WTC11 (cell line): ENCODE measurements around the gene SNX32.

Experiments
- NFYB ChIP-seq: sonication (generic); formaldehyde crosslinking; conservative IDR thresholded peaks from 2 replicates; pipeline ENCODE4 v1.8.0; 2022; ENCODE audit warnings: low read depth, missing genetic modification reagents
- NR2C2 ChIP-seq: sonication (generic); formaldehyde crosslinking; IDR thresholded peaks from 2 replicates; pipeline ENCODE4 v1.8.0; 2022; ENCODE audit warnings: mild to moderate bottlenecking, missing genetic modification reagents
- TF ChIP-seq, protein P1 (sequence below): fragments of 200-600 bp; IDR thresholded peaks from 2 replicates; pipeline ENCODE4 v1.8.0; 2022; ENCODE audit warnings: antibody characterized with exemption
- TF ChIP-seq, protein P2 (sequence below): sonication (generic); formaldehyde crosslinking; IDR thresholded peaks from 2 replicates; pipeline ENCODE4 v1.8.1; 2023; ENCODE audit warnings: mild to moderate bottlenecking, missing genetic modification reagents, moderate library complexity

DNA sequence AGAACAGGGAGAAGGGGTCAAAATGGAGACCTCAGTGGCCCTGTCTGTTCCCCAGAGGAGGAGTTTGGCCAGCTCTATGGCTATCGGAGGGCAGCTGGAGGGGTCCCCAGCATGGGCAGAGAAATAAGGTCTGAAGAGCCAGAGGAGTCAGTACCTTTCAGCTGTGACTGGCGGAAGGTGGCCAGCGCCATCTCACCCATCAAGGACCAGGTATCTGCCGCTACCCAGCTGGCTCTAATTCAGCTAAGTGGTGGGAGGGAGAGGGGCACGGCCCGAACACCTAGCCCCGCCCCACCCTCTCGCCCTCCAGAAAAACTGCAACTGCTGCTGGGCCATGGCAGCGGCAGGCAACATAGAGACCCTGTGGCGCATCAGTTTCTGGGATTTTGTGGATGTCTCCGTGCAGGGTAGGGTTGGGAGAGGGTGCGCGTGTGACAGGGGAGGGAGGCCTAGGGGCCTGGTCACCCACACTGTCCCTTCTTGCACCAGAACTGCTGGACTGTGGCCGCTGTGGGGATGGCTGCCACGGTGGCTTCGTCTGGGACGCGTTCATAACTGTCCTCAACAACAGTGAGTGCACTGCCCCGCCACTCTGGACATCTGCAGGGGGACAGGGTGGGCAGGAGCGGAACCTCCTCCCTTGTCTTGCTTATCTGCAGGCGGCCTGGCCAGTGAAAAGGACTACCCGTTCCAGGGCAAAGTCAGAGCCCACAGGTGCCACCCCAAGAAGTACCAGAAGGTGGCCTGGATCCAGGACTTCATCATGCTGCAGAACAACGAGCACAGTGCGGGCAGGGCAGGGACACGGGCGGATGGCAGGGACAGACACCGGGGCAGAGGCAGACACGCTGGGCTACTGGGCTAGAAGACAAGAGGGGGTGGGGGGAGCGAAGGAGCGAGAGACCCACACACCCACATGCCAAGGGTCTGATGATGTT lies 48.6 kb downstream of the SNX32 start:
- TF ChIP-seq, protein P1, sequence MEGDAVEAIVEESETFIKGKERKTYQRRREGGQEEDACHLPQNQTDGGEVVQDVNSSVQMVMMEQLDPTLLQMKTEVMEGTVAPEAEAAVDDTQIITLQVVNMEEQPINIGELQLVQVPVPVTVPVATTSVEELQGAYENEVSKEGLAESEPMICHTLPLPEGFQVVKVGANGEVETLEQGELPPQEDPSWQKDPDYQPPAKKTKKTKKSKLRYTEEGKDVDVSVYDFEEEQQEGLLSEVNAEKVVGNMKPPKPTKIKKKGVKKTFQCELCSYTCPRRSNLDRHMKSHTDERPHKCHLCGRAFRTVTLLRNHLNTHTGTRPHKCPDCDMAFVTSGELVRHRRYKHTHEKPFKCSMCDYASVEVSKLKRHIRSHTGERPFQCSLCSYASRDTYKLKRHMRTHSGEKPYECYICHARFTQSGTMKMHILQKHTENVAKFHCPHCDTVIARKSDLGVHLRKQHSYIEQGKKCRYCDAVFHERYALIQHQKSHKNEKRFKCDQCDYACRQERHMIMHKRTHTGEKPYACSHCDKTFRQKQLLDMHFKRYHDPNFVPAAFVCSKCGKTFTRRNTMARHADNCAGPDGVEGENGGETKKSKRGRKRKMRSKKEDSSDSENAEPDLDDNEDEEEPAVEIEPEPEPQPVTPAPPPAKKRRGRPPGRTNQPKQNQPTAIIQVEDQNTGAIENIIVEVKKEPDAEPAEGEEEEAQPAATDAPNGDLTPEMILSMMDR: no peak
- TF ChIP-seq NR2C2 (CRISPR knock-in tag) (no peak), NFYB (CRISPR knock-in tag) (no peak)
- TF ChIP-seq, protein P2, sequence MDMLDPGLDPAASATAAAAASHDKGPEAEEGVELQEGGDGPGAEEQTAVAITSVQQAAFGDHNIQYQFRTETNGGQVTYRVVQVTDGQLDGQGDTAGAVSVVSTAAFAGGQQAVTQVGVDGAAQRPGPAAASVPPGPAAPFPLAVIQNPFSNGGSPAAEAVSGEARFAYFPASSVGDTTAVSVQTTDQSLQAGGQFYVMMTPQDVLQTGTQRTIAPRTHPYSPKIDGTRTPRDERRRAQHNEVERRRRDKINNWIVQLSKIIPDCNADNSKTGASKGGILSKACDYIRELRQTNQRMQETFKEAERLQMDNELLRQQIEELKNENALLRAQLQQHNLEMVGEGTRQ (CRISPR knock-in tag): no peak
